AG09309 (cell line): Measurements from ENCODE around the gene GPBAR1.

Experiments
- DNase-seq: peaks from one replicate; pipeline ENCODE4 v3.0.0-alpha.2; 2010; ENCODE audit warnings: low read depth
- H3K4me3 ChIP-seq: 2 replicates; pipeline ENCODE4 v1.5.1; 2011; ENCODE audit warnings: mild to moderate bottlenecking, low read depth, low read length, moderate library complexity; ENCODE audit not compliant: control insufficient read depth
- CTCF ChIP-seq: IDR thresholded peaks from 2 replicates; pipeline ENCODE4 v1.5.1; 2011; ENCODE audit warnings: mild to moderate bottlenecking, low read depth, low read length, inconsistent platforms; ENCODE audit not compliant: insufficient read depth, control insufficient read depth; ENCODE audit errors: missing control alignments

The GPBAR1 gene

GRCh38 chr2:218228366-218229090 lies 32.3 kb upstream of the GPBAR1 start:
- no peak for TF ChIP-seq CTCF
- no peak overlapping the region for H3K4me3 ChIP-seq
- DNase-seq, result no peak

- peak; percentile 61 for DNase-seq
- H3K4me3 ChIP-seq, result no peak overlapping the region
- no peak for TF ChIP-seq CTCF
These were observed 31.6 kb upstream of the GPBAR1 start for GRCh38 chr2:218229239-218229638.

GRCh38 chr2:218229851-218230250 lies 31.0 kb upstream of the GPBAR1 start:
- H3K4me3 ChIP-seq, result no peak overlapping the region
- DNase-seq, result no peak
- TF ChIP-seq CTCF, result no peak

- no peak for TF ChIP-seq CTCF
- H3K4me3 ChIP-seq, result no peak overlapping the region
- no peak for DNase-seq
These were observed 29.9 kb upstream of the GPBAR1 start for GRCh38 chr2:218230882-218231281.

GRCh38 chr2:218233543-218233942 lies 27.3 kb upstream of the GPBAR1 start:
- TF ChIP-seq CTCF, result no peak
- no peak overlapping the region for H3K4me3 ChIP-seq
- DNase-seq, result no peak

GRCh38 chr2:218234521-218234920 lies 26.3 kb upstream of the GPBAR1 start:
- H3K4me3 ChIP-seq, result no peak overlapping the region
- no peak for DNase-seq
- TF ChIP-seq CTCF, result no peak
